Suppressor macrophage treated with lipopolysaccharide for 4 hours (primary cell): ENCODE data around the gene KCTD19.

Experiments
- DNase-seq: peaks from one replicate; pipeline ENCODE4 v3.0.0-alpha.2; 2020

KCTD19 gene

DNA sequence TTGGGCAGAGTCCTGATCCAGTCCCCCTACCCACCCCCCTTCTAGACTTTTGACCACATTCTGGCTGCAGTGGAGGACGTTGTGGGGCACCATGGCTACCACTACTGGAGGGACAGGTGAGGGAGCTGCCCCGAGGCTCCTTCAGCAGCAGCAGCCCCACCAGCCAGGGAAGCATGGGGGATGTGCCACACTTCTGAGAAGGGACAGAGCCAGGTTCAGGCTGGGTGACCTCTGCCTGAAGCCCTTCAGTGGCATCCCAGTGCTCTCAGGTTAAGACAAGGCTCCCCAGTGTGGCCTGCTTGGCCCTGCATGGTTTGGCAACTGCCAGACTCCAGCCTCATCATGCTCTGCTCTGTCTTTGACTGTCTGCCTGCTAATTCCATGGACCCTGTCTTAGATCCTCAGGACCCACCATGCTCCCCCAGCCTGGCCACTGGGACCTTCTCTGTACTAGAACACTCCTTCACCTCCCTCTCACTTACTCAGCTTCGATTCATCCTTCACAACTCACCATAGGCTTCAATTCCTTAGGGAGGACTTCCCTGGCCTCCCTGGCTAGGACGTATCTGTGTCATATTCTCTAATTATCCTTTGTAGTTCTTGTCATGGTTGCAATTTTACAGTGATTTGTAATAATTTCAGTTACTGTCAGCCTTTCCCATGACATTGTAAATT lies 68.9 kb downstream of the KCTD19 start:
- no peak for DNase-seq

DNA sequence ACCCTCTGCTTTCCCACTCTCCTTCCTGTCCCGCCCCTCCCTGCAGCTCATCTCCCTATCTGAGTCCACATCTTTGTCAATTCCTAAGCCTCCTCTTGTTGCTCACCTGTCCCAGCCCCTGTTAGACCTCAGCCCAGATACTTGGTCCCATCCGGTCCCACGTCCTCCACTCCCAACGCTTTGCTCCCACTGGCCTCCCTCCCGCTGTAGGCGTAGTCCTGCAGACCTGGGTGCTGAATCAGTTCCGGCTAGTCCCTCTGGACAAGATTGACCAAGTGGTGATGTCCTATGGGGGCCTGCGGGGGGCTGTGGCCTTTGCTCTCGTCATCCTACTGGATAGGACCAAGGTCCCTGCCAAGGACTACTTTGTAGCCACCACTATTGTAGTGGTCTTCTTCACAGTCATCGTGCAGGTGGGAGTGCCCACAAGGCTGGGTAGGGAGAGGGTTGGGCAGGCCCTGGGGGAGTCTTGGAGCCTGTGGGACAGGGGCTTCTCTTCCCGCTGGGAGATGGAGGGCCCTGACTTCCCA lies 69.8 kb downstream of the KCTD19 start:
- no peak for DNase-seq

DNA sequence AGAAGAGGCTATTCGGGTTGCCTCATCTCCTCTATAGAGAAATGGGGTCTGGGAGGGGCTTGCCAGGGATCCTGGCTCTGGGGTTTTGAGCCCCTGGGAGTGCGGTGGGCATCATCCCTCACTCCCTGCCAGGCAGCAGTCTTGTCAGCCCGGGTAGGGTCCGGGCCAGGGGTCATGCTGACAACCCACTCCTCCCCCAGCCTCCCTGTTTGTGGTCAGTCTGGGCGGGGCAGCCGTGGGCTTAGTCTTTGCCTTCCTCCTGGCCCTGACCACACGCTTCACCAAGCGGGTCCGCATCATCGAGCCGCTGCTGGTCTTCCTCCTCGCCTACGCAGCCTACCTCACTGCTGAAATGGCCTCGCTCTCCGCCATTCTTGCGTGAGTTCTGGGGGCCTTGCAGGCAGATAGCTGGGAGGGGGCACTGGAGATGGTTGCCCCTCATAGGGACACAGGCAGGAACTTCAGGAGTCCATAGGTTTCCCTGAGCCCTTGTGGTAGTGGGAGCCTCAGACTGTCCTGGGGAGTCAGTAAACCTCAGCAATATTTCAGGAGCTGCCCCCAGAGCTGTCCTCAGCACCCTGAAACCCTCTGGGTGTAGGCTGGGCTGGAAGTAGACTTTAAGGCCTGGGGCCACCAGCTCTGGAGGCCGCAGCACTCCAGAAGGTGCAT lies 70.9 kb downstream of the KCTD19 start:
- no peak for DNase-seq

DNA sequence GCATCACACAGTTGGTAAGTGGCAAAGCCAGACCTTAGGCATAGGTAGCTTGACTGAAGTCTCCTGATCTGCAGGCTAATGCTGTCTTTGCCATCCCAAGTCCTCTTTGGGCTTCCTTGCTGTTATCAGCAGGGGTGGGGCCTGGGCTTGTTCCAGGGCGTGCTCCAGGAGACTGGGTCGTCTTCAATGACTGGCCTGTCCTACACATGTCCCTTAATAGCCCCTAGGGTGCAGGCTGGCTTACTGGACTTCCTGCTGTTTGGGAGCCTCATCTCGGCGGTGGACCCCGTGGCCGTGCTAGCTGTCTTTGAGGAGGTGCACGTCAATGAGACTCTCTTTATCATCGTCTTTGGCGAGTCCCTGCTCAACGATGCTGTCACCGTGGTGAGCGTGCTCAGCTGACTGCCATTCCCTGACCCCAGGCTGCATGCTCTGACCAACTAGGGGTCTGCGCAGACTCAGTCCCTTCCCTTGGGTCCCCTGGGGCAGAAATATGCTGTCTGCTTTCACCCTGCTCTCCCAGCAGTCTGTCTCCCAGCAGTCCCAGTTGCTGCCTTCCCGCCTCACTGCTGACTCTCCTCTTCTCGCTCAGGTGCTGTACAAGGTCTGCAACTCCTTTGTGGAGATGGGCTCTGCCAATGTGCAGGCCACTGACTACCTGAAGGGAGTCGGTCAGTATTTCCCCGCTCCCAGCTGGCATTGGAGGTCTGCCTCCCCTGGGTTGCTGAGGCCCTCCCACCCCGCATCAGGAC lies 71.6 kb downstream of the KCTD19 start:
- no peak for DNase-seq

DNA sequence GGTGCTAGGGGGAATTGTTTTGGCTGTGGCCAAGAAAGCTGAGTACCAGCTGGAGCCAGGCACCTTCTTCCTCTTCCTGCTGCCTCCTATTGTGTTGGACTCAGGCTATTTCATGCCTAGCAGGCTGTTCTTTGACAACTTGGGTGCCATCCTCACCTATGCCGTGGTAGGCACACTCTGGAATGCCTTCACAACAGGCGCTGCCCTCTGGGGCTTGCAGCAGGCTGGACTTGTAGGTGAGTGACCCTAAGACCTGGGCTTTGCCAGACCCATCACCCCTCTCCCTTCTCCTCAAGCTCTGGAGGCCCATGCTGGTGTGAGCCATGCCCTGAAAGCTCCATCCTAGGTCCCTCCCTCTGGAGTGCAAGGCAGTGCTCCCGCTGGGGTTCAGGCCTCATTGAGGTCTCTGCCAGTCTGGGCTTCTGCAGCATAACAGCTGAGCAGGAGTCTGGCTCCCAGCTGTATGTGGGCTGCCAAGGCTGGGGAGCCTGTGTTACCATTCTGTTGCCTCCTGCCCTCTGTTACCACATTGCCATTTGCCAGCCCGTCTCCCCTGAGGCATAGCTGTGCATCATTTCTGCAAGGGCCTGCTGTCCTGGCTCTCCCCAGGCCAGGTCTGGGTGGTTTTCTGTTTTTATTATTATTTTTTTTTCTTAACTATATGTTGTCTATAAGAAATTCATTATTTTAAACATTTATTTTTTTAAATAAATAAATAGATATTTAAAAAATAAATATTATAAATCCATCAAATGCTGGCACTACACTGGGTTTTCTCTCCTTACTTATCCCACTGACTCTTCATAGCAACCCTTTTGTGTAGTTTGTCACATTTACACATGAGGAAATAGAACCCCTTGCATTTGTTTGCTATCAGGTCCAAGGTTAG lies 73.7 kb downstream of the KCTD19 start:
- no peak for DNase-seq

DNA sequence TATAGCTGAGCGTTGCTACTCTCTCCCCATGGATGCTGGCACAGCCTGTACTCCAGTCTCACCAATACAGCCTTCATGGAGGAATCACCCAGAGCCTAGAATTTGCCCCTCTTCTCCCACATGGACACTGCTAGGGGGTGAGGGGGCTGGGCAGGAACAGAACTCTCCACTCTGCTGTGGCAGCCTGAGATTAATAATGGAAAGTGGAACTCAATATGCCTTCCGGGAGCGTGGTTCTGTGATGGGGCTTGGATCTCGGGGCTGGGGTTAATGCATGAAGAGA lies 76.6 kb downstream of the KCTD19 start:
- DNase-seq = no peak

DNA sequence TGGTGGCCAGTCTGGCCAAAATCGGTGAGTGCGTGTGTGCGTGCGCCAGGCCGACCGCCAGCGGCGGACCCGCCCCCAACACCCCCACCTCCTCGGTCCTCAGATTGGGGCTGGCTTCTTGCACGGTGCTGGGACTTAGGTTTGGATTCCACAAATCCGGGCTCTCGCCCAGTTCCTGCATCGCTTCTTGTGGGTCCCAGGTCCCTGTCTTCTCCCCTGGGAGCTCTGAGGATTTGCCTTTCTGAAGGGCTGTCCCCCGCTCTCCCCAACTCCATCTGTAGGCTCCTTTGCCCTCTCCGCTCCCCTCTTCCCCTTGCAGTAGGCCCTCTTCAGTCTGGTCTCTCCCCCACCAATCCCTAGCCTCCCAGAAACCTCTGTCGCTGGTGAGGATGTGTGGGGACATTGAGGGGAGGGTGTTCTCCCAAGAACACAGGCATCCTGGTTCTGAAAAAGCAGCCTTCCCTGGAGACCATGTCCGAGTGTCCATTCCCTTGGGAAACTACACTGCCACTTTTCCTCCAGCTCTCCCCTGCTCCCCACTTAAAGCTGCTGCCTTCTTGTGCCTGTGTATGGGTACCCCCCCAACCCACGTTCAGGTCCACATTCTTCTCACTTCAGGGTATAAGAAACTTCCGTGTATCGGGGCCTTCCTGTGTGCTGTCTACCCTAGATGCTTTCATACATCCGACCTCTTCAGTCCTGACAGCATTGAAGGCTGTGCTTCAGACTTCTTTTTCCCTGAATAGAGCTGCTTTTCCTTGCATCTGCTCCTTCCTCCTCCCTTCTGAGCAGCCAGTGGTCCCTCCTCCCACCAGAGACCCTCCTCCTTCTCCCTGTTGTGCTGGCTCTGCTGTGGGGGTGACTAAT lies 77.1 kb downstream of the KCTD19 start:
- DNase-seq = no peak

DNA sequence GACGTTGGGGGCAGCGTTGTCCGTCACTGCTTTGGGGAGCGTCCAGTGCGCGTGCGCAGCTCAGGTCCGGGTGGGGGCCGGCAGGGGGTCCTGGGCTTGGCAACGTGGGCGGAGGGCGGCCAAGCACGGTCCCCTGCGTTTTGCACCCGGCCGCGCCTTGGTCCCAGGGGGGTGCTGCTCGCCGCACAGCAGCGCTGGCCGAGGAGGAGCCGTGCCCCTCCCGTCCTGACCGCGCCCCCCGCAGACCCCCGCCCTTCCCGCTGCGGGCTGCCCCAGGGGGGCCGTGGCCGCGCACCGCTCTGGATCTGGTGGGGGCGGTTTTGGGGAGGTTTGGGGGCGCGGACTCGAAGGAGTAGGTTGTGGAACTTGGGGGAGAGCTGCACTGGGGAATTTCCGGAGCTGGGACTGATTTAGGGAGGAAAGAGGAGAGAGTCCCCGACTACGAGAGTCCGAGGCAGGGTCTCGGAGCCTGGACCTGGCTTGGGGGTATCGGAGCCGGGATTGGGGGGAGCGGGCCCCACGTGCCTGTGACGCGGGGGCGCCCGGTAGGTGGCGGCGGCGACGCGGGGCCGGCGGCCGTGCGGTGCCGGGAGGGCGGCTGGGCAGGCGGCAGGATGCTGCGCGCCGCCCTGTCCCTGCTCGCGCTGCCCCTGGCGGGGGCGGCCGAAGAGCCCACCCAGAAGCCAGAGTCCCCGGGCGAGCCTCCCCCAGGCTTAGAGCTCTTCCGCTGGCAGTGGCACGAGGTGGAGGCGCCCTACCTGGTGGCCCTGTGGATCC lies 78.0 kb downstream of the KCTD19 start, which contains the start of gene SLC9A5:
Gene SLC9A5 (plus strand): TSS at position 579 of the 777 bp plus-strand sequence. CDS start 36 bp downstream, at position 615.
- DNase-seq = no peak

DNA sequence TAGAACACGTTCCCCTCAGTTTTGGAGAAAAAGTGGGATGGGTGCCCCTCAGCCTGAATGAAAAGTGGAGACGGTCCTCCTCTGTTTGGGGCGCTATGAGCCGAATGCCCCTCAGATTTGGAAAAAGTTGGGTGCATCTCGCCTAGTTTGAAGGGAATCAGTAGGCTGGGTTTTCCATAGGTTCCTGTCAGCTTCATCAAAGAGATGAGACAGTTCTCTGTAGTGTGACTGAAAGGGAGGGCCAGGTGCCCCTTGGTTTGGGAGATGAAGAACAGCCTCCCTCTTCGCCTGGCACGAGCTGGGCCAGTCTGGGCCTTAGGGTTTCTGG lies 78.5 kb downstream of the KCTD19 start:
- no peak for DNase-seq

DNA sequence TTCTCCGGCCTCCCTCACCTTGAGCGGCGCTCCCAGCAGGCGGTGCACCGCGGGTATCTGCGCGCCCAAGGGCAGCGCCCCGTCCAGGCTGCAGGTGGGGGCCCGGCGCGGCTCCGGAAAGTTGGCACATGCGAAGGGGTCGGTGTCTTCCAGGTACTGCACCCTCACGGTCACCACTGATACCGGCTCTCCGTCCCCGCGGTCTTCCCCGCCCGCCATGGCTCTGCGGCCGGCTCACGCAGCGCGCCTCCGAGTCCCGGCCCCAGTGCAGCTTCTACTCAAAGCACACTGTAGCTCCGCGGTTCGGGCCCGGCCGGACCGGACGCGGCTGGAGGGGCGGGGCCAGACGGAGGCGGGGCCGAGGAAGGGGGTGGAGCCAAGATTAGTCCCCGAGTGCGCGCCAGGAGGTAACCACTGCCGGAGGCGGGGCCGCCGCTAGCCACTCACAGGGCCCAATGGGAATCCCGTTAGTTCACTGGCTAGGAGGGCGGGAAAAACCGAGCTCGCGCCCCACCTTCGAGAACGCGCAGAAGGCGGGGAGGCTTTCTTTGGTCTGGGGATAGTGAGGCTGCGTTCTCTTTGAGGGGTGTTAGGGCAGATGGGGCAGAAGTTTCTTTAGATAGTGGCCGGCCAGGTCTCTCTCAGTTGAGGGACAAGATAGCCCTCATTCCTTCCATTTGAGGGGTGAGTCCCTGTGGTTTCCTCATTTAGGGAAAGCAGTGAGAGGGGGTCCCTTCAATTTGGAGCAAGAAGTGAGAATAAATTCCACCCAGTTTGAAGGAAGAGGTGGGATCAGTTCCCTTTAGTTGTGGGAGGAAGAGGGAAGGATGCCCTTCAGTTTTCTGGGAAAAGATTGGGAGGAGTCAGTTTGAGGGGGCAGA lies 79.1 kb downstream of the KCTD19 start, which contains the start of gene FHOD1:
Gene FHOD1 (minus strand): TSS at position 290 of the 881 bp plus-strand sequence. CDS start 71 bp downstream, at position 219.
- peak; percentile 98 for DNase-seq

DNA sequence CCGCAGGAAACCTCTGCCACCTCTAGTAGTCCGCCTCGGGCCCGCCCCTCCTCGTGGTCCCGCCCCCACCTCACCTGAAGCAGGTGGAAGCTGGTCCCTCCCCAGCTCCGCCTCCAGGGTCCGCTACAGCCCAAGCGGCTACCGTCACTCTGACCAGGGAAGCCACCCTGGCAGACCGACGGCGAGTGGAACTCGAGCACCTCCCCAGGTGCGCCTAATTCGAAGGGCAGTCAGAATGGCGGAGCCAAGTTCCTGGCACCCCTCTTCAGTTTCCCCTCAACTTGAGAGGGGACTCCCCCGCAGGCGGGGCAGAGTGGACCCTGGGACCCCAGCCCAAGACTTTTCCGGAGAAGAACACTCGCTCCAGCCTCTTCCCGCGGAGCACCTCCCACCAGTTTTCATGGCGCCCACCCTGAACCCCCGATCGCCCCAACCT lies 79.8 kb downstream of the KCTD19 start:
- DNase-seq = no peak

DNA sequence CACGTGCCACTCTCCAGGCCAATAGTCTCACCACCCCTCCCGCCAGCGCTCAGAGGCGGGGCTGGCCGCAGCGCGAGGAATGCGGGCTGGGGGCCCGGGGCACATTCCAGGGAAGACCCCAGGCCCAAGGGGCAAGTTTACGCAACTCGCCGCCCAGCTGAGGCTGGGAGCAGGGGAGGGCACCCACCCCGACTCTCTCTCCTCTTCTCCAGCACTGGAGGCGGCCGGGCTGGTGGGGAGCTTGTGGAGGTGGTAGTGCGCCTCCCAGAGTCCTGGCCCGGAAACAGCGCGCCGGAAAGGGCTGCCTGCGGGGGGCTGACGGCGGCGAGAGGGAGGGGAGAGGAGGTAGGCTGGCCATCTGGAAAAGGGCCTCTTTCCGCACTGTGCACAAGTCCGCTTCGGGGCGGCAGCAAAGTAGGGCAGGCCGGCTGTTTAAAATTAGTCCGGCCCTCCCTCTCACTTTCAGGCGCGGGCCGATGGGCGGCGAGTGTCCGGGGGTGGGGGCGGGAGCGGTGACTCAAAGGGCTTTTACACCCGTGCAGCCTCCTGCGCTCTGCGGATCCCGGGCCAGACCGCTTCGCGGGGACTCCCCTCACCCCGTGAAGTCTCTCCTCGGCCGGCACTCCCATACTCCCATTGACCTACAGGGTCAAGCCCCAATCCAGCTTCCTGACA lies 80.3 kb downstream of the KCTD19 start:
- DNase-seq = peak; percentile 84

DNA sequence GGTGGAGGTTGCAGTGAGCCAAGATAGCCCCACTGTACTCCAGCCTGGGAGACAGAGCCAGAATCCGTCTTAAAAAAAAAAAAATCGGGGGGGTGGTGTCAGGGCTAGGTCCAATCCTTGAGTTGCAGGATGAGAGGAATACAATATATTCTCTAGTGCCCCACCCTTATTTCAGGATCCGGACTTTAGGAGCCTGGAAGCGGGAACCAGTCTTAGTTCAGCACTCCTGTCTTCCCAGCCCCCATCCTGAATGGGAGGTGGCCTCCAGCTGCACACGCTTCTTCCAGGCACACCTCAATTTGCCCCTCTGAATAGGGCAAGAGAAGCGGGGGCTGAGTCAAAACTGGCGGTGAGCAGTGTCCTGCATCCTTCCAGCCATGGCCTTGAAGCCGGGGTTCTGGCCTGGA lies 80.9 kb downstream of the KCTD19 start:
- no peak for DNase-seq

DNA sequence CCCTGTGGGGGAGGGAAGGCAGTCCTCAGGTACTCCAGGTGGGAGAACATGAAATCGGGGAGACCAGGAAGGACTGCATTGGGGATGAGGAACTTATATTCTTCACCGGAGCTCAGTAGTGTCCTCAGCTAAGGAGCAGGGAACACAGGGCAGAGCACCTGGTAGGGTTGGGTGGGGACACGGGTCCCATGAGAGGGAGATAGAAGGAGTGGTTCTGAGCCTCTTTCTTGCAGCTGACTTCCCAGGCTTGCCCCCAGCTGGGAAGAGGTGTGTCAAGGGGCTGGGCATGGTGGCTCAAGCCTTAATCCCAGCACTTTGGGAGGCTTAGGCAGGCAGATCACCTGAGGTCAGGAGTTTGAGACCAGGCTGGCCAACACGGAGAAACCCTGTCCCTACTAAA lies 81.4 kb downstream of the KCTD19 start:
- no peak for DNase-seq

DNA sequence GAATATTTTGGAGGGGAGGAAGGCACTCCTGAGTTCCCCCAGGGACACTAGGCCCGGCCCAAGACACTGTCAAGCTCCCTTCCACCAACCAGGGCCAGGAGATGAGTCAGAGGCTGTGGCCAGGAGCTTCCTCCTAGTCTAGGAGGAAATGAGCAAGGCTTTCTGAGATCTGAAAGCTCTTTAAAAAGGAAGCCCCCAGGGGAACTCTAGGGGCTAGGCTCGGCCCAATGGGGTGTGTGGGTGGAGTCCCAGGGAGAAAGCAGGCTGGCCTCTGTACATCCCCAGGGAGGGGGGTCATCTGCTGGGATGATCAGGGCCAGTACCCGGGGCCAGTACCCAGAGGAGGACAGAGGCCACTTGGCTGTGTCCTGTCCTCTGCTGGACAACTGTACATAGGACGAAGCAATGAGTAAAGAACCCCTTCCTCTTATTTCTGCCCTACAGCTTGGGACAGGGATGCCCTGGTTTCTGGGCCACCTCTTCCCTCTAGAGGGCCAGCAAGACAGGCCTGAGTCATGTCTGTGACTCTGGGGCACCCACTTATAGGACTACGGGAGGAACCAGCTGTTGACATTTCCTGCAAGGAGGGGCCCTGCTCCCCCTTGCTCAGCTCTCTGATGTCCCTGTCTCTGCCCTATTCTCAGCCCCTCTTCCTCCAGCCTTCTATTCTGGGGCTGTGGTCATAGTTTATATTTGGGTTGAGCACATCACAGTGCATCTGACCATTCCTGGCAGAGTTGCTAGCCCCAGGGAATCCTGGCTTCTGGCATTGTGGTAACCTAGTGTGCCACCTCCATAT lies 82.0 kb downstream of the KCTD19 start:
- peak; percentile 98 for DNase-seq

DNA sequence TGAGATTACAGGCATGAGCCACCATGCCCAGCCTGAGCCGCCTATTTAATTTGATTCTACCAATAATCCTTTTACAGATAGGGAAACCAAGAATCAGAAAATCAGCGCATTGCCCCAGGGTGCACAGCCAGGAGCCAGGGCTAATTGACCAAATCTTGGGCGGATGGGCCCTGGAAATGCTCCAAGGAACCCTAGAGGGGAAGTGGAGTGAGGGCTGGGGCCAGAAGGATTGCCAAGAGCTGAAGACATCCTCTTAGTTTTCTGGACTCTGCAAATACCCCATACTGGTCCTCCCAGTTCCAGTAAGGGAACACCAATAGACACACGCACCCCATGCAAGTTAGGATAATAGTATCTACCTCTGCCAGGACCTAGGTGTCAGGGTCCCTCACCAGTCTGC lies 83.1 kb downstream of the KCTD19 start:
- DNase-seq = peak; percentile 56

DNA sequence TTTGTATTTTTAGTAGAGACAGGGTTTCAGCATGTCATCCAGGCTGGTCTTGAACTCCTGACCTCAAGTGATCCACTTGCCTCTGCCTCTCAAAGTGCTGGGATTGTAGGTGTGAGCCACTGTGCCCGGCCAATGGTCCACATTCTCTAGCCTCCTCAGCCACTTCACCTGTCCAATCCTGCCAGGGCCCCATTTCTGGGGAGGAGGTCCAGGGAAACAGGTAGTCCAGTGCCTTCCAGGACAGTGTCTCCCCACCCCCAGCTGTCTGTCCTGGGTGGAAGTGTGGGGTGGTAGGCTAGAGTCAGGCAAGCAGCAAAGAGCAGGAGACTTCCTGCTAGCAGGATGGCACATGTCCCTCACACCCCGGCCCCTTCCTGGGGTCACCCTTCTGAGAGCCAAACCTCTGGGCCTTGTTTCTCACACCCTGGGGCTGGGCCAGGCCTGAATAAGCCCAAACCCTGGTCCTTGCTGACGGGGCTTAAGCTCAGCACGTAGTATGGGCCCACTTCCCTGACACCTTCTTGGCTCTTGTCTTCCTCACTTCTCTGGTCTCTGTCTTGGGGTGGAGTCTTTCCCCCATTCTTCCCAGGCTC lies 84.3 kb downstream of the KCTD19 start:
- no peak for DNase-seq
